AG04450 (cell line): ENCODE measurements around the gene S100A1. TPM values are rescaled to one million over a fixed set of nuclear protein-coding genes. Genes with fewer than 3 reads are reported as not detected.

Source experiments
- CTCF ChIA-PET: fragments of 300-600, 350-600 bp; formaldehyde crosslinking; extraction: SDS; loops from one replicate; lab custom pipeline; 2022; ENCODE audit warnings: antibody characterized with exemption, inconsistent platforms; lab: Charles Lee
- POLR2A ChIA-PET: fragments of 350-600 bp; formaldehyde crosslinking; extraction: SDS; loops from one replicate; lab custom pipeline; 2021; ENCODE audit warnings: antibody characterized with exemption, inconsistent platforms; lab: Yijun Ruan, JAX
- DNase-seq: peaks from one replicate; pipeline ENCODE4 v3.0.0-alpha.2; 2011; ENCODE audit warnings: low read depth, low spot score
- H3K27ac ChIP-seq: one replicate; pipeline ENCODE4 v1.5.1; 2012; ENCODE audit warnings: low read depth, low read length, control low read depth
- H3K27me3 ChIP-seq: one replicate; pipeline ENCODE4 v1.6.0; 2012; ENCODE audit warnings: low read length; ENCODE audit not compliant: control insufficient read depth, insufficient read depth
- H3K4me3 ChIP-seq: 2 replicates; pipeline ENCODE4 v1.5.1; 2011; ENCODE audit warnings: mild to moderate bottlenecking, low read depth, low read length, control low read depth
- H3K9me3 ChIP-seq: 2 replicates; pipeline ENCODE4 v1.5.1; 2012; ENCODE audit warnings: low read length; ENCODE audit not compliant: control insufficient read depth, insufficient read depth
- polyA plus RNA-seq: library from polyadenylated mRNA; depleted of rRNA; stranded (reverse); fragments of >200 nt; gene quantifications from 2 replicates; pipeline ENCODE4 v1.2.3, GENCODE V29; 2011
- TF ChIP-seq, protein P1 (sequence below): IDR thresholded peaks from 2 replicates; pipeline ENCODE4 v1.5.1; 2011; ENCODE audit warnings: low read depth, low read length, control low read depth, inconsistent platforms

S100A1 gene
- polyA plus RNA-seq, 1 experiment = 0.21 TPM

DNA sequence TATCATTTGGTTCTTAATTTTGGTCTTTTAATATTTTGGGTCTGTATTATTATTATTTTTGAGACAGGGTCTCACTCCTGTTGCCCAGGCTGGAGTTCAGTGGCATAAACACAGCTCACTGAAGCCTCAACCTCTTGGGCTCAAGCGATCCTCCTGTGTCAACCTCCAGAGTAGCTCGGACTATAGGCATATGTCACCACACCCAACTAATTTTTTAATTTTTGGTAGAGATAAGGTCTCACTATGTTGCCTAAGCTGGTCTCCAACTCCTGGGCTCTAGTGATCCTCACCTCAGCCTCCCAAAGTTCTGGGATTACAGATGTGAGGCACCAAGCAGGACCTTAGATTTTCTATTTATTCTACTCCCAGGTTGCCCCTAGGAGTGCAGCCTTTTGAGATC is 45.3 kb downstream of the S100A1 start:
- CTCF ChIA-PET = interaction anchor here (0.7 kb wide), 1 partner anchor 478 kb away, joined by 3 read pairs; no protein-coding TSS in a partner anchor
- DNase-seq = no peak

DNA sequence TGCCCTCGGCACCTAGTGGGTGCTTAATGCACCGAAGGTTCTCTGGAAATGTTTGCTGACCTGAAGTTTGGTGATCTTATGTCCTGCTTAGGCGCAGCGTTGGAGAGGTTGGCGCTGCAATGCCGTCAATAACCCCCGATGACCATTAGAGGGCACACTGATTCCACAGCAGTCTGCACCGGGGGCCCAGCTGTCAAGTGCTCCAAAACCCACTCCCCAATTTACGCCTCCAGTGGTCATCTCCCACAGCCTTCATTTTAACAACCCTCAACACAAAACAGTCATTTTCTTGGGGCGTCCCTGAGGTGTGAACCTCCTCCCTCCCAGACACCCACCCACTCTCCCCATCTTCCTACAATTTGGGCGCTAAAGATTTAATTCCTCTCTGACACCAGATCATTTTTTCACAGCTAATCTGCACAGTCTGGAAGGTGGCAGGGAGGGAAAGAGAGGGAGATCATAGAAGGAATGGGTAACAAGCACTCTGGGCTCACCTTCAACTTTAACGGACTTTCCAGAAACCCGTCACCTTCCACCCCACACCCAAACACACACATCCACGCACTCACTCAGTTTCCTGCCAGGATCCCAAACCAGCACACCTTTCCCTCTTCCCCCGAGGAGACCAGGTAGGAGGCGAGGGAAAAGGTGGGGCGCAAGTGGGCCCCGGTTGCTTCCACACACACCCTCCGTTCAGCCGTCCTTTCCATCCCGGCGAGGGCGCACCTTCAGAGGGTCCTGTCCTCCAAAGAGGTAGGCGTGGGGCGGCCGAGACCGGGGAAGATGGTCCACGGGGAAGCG is 49.7 kb downstream of the S100A1 start:
- CTCF ChIA-PET = interaction anchor here (0.6 to 2.5 kb wide), 24 partner anchors 9 to 311 kb away, joined by 3 to 50 read pairs (median 4); partner anchors contain the start of genes CHTOP and INTS3
- TF ChIP-seq, protein P1, sequence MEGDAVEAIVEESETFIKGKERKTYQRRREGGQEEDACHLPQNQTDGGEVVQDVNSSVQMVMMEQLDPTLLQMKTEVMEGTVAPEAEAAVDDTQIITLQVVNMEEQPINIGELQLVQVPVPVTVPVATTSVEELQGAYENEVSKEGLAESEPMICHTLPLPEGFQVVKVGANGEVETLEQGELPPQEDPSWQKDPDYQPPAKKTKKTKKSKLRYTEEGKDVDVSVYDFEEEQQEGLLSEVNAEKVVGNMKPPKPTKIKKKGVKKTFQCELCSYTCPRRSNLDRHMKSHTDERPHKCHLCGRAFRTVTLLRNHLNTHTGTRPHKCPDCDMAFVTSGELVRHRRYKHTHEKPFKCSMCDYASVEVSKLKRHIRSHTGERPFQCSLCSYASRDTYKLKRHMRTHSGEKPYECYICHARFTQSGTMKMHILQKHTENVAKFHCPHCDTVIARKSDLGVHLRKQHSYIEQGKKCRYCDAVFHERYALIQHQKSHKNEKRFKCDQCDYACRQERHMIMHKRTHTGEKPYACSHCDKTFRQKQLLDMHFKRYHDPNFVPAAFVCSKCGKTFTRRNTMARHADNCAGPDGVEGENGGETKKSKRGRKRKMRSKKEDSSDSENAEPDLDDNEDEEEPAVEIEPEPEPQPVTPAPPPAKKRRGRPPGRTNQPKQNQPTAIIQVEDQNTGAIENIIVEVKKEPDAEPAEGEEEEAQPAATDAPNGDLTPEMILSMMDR = peak; percentile 96
- H3K9me3 ChIP-seq = no peaks in the 10 kb centered on the region; the same call in 1 of the 2 replicates
- no peak overlapping the region for H3K27ac ChIP-seq
- POLR2A ChIA-PET = no interaction called here
- no peak for DNase-seq
- peaks cover 50% of the 10 kb centered on the region for H3K27me3 ChIP-seq
- H3K4me3 ChIP-seq = peak overlapping the region; percentile 45

More for the DNA sequence above, 45.3 kb downstream of the S100A1 start:
- TF ChIP-seq, protein P1 = no peak
- Histone ChIP-seq H3K4me3 (no peak overlapping the region), H3K27ac (no peak overlapping the region), H3K27me3 (peaks cover 11% of the 10 kb centered on the region), H3K9me3 (no peaks in the 10 kb centered on the region; the same call in 1 of the 2 replicates)
- POLR2A ChIA-PET = interaction anchor here (0.7 kb wide), 1 partner anchor 317 kb away, joined by 6 read pairs; no protein-coding TSS in a partner anchor

DNA sequence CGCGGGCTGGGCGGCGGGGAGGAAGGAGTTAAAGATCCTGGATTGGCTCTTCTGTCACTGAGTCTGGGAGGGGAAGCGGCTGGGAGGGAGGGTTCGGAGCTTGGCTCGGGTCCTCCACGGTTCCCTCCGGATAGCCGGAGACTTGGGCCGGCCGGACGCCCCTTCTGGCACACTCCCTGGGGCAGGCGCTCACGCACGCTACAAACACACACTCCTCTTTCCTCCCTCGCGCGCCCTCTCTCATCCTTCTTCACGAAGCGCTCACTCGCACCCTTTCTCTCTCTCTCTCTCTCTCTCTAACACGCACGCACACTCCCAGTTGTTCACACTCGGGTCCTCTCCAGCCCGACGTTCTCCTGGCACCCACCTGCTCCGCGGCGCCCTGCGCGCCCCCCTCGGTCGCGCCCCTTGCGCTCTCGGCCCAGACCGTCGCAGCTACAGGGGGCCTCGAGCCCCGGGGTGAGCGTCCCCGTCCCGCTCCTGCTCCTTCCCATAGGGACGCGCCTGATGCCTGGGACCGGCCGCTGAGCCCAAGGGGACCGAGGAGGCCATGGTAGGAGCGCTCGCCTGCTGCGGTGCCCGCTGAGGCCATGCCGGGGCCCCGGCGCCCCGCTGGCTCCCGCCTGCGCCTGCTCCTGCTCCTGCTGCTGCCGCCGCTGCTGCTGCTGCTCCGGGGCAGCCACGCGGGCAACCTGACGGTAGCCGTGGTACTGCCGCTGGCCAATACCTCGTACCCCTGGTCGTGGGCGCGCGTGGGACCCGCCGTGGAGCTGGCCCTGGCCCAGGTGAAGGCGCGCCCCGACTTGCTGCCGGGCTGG is 50.5 kb downstream of the S100A1 start, which contains the start of gene NPR1:
TSS of gene NPR1 (plus strand) at position 170 of the 818 bp plus-strand sequence. CDS start at position 591, 421 bp downstream.
- peaks cover 56% of the 10 kb centered on the region for H3K27me3 ChIP-seq
- TF ChIP-seq, protein P1 = no peak
- POLR2A ChIA-PET = no interaction called here
- H3K27ac ChIP-seq = no peak within 1 kb of the TSS
- CTCF ChIA-PET = interaction anchor here (0.6 to 2.5 kb wide), 7 partner anchors 8 to 128 kb away, joined by 4 to 50 read pairs (median 6); partner anchors contain the start of gene CHTOP
- no peaks in the 10 kb centered on the region; the same call in 1 of the 2 replicates for H3K9me3 ChIP-seq
- peak within 1 kb of the TSS; percentile 45 for H3K4me3 ChIP-seq
- DNase-seq = no peak

DNA sequence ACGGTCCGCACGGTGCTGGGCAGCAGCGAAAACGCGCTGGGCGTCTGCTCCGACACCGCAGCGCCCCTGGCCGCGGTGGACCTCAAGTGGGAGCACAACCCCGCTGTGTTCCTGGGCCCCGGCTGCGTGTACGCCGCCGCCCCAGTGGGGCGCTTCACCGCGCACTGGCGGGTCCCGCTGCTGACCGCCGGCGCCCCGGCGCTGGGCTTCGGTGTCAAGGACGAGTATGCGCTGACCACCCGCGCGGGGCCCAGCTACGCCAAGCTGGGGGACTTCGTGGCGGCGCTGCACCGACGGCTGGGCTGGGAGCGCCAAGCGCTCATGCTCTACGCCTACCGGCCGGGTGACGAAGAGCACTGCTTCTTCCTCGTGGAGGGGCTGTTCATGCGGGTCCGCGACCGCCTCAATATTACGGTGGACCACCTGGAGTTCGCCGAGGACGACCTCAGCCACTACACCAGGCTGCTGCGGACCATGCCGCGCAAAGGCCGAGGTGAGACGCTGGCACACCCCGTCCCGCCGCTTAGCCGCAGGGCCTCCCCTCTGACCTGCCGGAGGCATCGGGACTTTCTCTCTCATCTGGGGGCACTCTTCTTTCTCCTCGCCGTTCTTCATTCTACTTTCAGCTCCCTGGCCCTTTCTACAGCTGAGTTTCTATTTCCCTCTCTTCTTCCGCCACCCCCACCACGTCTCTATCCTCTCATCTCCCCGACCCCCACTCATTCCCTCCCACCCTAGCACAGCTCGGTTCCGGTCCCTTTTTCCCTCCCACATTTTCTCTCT is 51.3 kb downstream of the S100A1 start:
- peaks cover 57% of the 10 kb centered on the region for H3K27me3 ChIP-seq
- ChIA-PET POLR2A (interaction anchor here (0.6 kb wide), 1 partner anchor 106 kb away, joined by 3 read pairs; no protein-coding TSS in a partner anchor), CTCF (interaction anchor here (0.7 to 1.0 kb wide), 4 partner anchors 71 to 184 kb away, joined by 3 read pairs; no protein-coding TSS in a partner anchor)
- TF ChIP-seq, protein P1 = 0 out of 2 replicates have a peak, but pooled peaks have one; percentile 5
- H3K4me3 ChIP-seq = peak overlapping the region; percentile 45
- H3K9me3 ChIP-seq = no peaks in the 10 kb centered on the region; the same call in 1 of the 2 replicates
- no peak overlapping the region for H3K27ac ChIP-seq
- no peak for DNase-seq
